Measurements from ENCODE around the gene PIGQ. TPM values are rescaled to one million over a fixed set of nuclear protein-coding genes. Genes with fewer than 3 reads are reported as not detected.

The PIGQ gene
- total and polyA plus RNA-seq, 2 experiments from 2014 or later, result 30.2 to 62.3 TPM

GRCh38 chr16:590815-591200 is 21.0 kb downstream of the PIGQ start:
- Mint-ChIP-seq H3K9me3 (no peaks in the 10 kb centered on the region; the same call in 1 of the 3 replicates), H3K4me1 (peaks cover 12% of the 10 kb centered on the region), H3K27ac (peak overlapping the region; percentile 5; the same call in 1 of the 2 replicates), H3K27me3 (ENCODE audit: insufficient read depth, low read depth, poor library complexity) (peaks cover 29% of the 10 kb centered on the region), H3K4me3 (peak overlapping the region; percentile 78), H3K36me3 (ENCODE audit: low read depth) (peaks cover 3% of the 10 kb centered on the region; the same call in 1 of the 3 replicates)
- Histone ChIP-seq H4K20me1 (replicated peaks; ENCODE audit: insufficient read depth) (peaks cover 31% of the 10 kb centered on the region), H3K9me2 (ENCODE audit: insufficient read depth) (no peaks in the 10 kb centered on the region), H3K4me1 (ENCODE audit: insufficient read depth) (no peaks in the 10 kb centered on the region), H3K36me3 (ENCODE audit: insufficient read depth) (no peaks in the 10 kb centered on the region), H2AFZ (no peak overlapping the region), H3K4me2 (peak overlapping the region; percentile 88), H3K27ac (ENCODE audit: low read depth) (no peak overlapping the region), H3K4me3 (peak overlapping the region; percentile 84), H3F3A (replicated peaks; ENCODE audit: low read depth) (peaks cover 8% of the 10 kb centered on the region; the same call in 1 of the 2 replicates), H3K27me3 (ENCODE audit: insufficient read depth) (peaks cover 24% of the 10 kb centered on the region), H3K79me2 (replicated peaks; ENCODE audit: insufficient read depth) (peaks cover 36% of the 10 kb centered on the region)
- DNase-seq (ENCODE audit: low spot score) (no peak), ATAC-seq (no peak)
- no peak for TF ChIP-seq STAT1 (IDR thresholded peaks at IDR 0.05; ENCODE audit: unreplicated experiment)
- no peak for TF ChIP-seq JUNB (IDR thresholded peaks at IDR 0.05; ENCODE audit: unreplicated experiment)
- no peak for TF ChIP-seq CREB1 (CRISPR knock-in tag; IDR thresholded peaks at IDR 0.05; ENCODE audit: low read depth)

- no peak for ATAC-seq
- no peak for DNase-seq (ENCODE audit: low spot score)
- Histone ChIP-seq H3K9me2 (ENCODE audit: insufficient read depth) (no peaks in the 10 kb centered on the region), H3K79me2 (replicated peaks; ENCODE audit: insufficient read depth) (peaks cover 38% of the 10 kb centered on the region), H3K27ac (ENCODE audit: low read depth) (no peak overlapping the region), H4K20me1 (replicated peaks; ENCODE audit: insufficient read depth) (peaks cover 31% of the 10 kb centered on the region), H3K4me3 (peak overlapping the region; percentile 84), H3K27me3 (ENCODE audit: insufficient read depth) (peaks cover 19% of the 10 kb centered on the region), H3F3A (replicated peaks; ENCODE audit: low read depth) (peaks cover 8% of the 10 kb centered on the region; the same call in 1 of the 2 replicates), H3K4me2 (peak overlapping the region; percentile 88; the same call in 1 of the 2 replicates), H2AFZ (no peak overlapping the region), H3K36me3 (ENCODE audit: insufficient read depth) (no peaks in the 10 kb centered on the region), H3K4me1 (ENCODE audit: insufficient read depth) (no peaks in the 10 kb centered on the region)
- peak overlapping the region; percentile 78 for H3K4me3 Mint-ChIP-seq
- peaks cover 25% of the 10 kb centered on the region for H3K27me3 Mint-ChIP-seq (ENCODE audit: insufficient read depth, low read depth, poor library complexity)
- H3K27ac Mint-ChIP-seq, result no peak overlapping the region
- peaks cover 11% of the 10 kb centered on the region for H3K4me1 Mint-ChIP-seq
- H3K9me3 Mint-ChIP-seq, result no peaks in the 10 kb centered on the region; the same call in 2 of the 3 replicates
- H3K36me3 Mint-ChIP-seq (ENCODE audit: low read depth), result peaks cover 3% of the 10 kb centered on the region; the same call in 1 of the 3 replicates
- no peak for TF ChIP-seq ZNF114 (CRISPR knock-in tag; IDR thresholded peaks at IDR 0.05)
- no peak for TF ChIP-seq JUNB (IDR thresholded peaks at IDR 0.05; ENCODE audit: unreplicated experiment)
- no peak for TF ChIP-seq REST (IDR thresholded peaks at IDR 0.05; ENCODE audit: unreplicated experiment)
- TF ChIP-seq CREB1 (CRISPR knock-in tag; IDR thresholded peaks at IDR 0.05; ENCODE audit: low read depth), result no peak
- TF ChIP-seq ZNF462 (CRISPR knock-in tag; IDR thresholded peaks at IDR 0.05), result no peak
- no peak for TF ChIP-seq NANOG (IDR thresholded peaks at IDR 0.05; ENCODE audit: borderline replicate concordance)
- TF ChIP-seq ETS1 (IDR thresholded peaks at IDR 0.05), result no peak
- TF ChIP-seq CTCF (conservative IDR thresholded peaks at IDR 0.05; ENCODE audit: low read depth in 2 of 2), result no peak
Measured at GRCh38 chr16:591231-591630, 21.5 kb downstream of the PIGQ start.

Data from GM23338 (cell line).